ENCODE measurements around the gene PGK1.
"Not testable (repeated sequence)": the region's sequence is repeated elsewhere in the genome, so short reads cannot be mapped to it uniquely, and the experiment has no call there.

The PGK1 gene

DNA sequence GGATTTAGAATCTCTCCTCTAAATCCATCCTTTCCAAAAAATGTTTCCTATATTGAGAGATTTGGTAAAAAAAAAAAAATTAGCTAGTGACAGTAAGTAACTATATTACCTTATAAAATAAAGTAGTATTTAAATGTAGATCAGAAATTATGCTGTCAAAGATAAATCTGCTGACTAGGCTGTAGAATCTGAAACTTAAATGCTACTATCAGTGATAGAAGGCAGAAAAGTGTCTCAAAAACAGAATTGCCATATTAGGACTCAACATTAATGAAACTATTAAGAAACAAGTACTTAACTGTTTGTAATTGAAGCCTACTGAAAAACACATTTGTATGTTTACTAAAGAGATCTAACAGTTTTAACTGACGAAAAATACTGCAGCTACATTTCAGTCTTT, 27.1 kb downstream of the PGK1 start:
- Histone ChIP-seq H3K9me3 (ENCODE audit: severe bottlenecking) (no peaks in the 10 kb centered on the region), H3K27me3 (ENCODE audit: insufficient read depth, low read depth, severe bottlenecking) (no peaks in the 10 kb centered on the region), H3K27ac (no peak overlapping the region), H3K4me3 (ENCODE audit: low read depth, low read length) (no peak overlapping the region), H3K36me3 (0 out of 2 replicates have a peak, but pooled peaks cover under 1% of the 10 kb centered on the region)
- no peak for DNase-seq
- TF ChIP-seq, protein P1, sequence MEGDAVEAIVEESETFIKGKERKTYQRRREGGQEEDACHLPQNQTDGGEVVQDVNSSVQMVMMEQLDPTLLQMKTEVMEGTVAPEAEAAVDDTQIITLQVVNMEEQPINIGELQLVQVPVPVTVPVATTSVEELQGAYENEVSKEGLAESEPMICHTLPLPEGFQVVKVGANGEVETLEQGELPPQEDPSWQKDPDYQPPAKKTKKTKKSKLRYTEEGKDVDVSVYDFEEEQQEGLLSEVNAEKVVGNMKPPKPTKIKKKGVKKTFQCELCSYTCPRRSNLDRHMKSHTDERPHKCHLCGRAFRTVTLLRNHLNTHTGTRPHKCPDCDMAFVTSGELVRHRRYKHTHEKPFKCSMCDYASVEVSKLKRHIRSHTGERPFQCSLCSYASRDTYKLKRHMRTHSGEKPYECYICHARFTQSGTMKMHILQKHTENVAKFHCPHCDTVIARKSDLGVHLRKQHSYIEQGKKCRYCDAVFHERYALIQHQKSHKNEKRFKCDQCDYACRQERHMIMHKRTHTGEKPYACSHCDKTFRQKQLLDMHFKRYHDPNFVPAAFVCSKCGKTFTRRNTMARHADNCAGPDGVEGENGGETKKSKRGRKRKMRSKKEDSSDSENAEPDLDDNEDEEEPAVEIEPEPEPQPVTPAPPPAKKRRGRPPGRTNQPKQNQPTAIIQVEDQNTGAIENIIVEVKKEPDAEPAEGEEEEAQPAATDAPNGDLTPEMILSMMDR (IDR thresholded peaks at IDR 0.05; ENCODE audit: low read depth, low read length): no peak

DNA sequence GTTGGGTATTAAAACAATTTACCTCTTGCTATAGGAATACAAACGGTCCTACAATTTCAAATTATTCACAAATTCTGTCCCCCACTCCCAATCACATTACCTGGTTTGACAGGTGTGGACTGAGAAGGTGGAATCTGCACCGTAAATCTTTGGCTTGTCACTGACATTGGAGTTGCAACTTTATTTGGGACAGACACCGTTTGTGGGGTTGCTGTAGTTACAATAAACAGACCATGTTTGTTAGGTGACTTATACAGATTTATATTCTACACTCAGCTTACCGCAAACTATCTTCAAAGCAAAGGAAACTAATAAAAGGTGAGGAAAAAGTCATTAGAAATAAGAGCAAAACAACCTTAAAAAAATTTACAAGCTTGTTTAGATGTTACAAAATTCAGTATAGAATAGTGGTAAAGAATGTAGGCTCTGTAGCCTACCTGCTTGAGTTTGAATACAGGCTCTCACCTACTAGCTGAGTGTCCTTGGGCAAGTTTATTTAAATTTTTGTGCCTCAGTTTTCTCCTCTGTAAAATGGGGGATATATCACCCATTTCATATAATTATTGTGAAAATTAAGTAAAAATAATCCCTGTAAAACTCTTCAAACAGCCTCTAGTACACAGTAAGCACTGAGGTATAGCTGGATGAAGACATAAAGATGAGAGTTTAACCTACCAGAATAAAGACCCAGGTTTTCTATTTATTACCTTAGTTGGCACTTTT, 29.4 kb downstream of the PGK1 start:
- Histone ChIP-seq H3K27me3 (ENCODE audit: insufficient read depth, low read depth, severe bottlenecking) (no peaks in the 10 kb centered on the region), H3K9me3 (ENCODE audit: severe bottlenecking) (no peaks in the 10 kb centered on the region), H3K27ac (no peak overlapping the region), H3K4me3 (ENCODE audit: low read depth, low read length) (no peak overlapping the region), H3K36me3 (no peaks in the 10 kb centered on the region; the same call in 1 of the 2 replicates)
- TF ChIP-seq, protein P1 (IDR thresholded peaks at IDR 0.05; ENCODE audit: low read depth, low read length): no peak
- no peak for DNase-seq

DNA sequence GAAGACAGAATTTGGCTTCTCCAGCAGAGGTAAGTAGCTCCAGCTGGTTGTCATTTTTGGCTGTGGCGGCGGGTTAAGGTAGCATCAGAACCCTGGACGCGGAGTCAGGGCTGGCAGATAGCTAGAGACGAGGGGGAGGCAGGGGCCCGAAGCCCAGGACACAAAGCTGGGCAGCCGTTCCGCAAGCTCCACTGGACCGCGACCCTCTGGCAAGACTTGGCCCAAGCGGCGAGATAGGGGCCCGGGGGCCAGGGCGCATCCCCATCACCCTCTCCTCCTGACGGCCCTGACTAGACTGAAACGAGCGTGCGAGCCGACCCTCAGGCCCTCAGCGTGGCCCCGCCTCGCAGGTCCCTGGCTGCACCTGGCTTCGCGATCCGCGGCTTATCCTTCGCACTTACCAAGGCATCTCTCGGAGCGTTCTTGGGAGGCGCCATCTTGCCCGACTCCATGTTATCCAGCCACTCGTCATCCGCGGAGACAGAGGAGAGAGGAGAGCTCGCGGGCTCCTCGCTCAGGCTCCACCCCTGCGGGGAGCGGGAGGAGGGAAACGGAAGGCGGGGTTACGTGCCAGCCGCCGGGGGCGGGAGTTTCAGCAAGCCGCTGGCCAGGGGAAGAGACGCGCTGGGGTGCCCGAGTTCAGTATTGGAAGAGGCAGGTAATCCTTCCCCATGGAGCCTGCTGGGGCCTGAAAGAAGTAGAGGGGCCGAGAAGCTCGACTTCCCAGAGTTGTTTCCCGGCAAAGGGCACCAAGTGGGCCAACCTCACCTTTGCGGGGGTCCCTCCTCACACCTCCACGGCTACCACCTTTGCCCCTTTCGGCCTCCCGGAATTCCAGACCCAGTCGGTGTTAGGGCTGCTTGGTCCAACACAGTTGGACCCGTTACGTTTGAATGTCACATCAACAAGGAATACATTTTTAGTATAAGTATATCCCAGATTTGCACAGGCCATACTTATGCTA, 35.4 kb downstream of the PGK1 start, which contains the start of gene TAF9B:
Gene TAF9B, minus strand, starts transcription at position 491 of the 964 bp plus-strand sequence. Its CDS starts 39 bp downstream, at position 452.
- Histone ChIP-seq H3K27ac (peak within 1 kb of the TSS; percentile 64), H3K4me3 (ENCODE audit: low read depth, low read length) (peak within 1 kb of the TSS; percentile 50), H3K36me3 (no peaks in the 10 kb centered on the region; the same call in 1 of the 2 replicates), H3K27me3 (ENCODE audit: insufficient read depth, low read depth, severe bottlenecking) (no peaks in the 10 kb centered on the region), H3K9me3 (ENCODE audit: severe bottlenecking) (peaks cover 2% of the 10 kb centered on the region)
- DNase-seq: peak; percentile 86
- TF ChIP-seq, protein P1 (IDR thresholded peaks at IDR 0.05; ENCODE audit: low read depth, low read length): no peak

DNA sequence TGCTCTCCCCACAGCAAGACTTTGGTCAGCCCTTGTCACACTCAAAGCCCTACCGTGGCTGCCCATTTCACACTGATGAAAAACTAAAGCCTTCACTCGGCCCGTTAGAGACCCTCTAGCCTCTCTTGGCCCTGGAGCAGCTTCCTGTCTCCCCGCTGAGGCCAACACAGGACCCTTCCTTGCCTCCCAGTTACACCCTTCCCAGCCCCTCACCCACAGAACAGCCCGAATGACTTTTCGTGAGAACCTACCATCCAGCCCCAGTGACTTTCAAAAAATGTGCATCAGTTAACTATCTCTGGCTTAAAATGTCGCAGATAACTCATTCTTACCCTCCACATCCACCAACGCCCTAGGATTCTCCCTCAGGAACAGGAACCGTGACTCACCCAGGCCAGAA, 36.2 kb downstream of the PGK1 start:
- no peaks in the 10 kb centered on the region for H3K27me3 ChIP-seq (ENCODE audit: insufficient read depth, low read depth, severe bottlenecking)
- peaks cover 2% of the 10 kb centered on the region for H3K9me3 ChIP-seq (ENCODE audit: severe bottlenecking)
- no peak for DNase-seq
- no peak overlapping the region for H3K27ac ChIP-seq
- TF ChIP-seq, protein P1 (IDR thresholded peaks at IDR 0.05; ENCODE audit: low read depth, low read length): no peak
- no peaks in the 10 kb centered on the region; the same call in 1 of the 2 replicates for H3K36me3 ChIP-seq
- H3K4me3 ChIP-seq (ENCODE audit: low read depth, low read length): no peak overlapping the region

DNA sequence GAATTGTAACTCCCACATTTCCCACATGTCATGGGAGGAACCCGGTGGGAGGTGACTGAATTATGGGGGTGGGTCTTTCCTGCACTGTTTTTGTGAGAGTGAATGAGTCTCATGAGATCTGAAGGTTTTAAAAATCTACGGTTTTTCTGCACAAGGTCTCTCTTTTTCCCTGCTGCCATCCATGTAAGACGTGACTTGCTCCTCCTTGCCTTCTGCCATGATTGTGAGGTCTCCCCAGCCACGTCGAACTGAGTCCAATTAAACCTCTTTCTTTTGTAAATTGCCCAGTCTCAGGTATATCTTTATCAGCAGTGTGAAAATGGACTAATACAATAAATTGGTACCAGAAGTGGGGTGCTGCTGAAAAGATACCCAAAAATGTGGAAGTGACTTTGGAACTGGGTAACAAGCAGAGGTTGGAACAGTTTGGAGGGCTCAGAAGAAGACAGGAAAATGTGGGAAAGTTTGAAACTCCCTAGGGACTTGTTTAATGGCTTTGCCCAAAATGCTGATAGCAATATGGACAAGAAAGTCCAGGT, 43.0 kb downstream of the PGK1 start:
- H3K4me3 ChIP-seq (ENCODE audit: low read depth, low read length); H3K9me3 ChIP-seq (ENCODE audit: severe bottlenecking); H3K36me3 ChIP-seq; DNase-seq; H3K27ac ChIP-seq; H3K27me3 ChIP-seq (ENCODE audit: insufficient read depth, low read depth, severe bottlenecking): not testable (repeated sequence)

DNA sequence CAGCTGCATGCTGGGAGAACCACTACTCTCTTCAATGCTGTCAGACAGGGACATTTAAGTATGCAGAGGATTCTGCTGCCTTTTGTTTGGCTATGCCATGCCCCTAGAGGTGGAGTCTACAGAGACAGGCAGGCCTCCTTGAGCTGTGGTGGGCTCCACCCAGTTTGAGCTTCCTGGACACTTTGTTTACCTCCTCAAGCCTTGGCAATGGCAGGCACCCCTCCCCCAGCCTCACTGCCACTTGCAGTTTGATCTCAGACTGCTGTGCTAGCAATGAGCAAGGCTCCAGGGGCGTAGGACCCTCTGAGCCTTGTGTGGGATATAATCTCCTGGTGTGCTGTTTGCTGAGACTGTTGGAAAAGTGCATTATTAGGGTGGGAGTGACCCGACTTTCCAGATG, 53.3 kb downstream of the PGK1 start:
- peaks cover 23% of the 10 kb centered on the region for H3K27me3 ChIP-seq (ENCODE audit: insufficient read depth, low read depth, severe bottlenecking)
- H3K36me3 ChIP-seq; H3K9me3 ChIP-seq (ENCODE audit: severe bottlenecking); H3K27ac ChIP-seq; DNase-seq; H3K4me3 ChIP-seq (ENCODE audit: low read depth, low read length): not testable (repeated sequence)

DNA sequence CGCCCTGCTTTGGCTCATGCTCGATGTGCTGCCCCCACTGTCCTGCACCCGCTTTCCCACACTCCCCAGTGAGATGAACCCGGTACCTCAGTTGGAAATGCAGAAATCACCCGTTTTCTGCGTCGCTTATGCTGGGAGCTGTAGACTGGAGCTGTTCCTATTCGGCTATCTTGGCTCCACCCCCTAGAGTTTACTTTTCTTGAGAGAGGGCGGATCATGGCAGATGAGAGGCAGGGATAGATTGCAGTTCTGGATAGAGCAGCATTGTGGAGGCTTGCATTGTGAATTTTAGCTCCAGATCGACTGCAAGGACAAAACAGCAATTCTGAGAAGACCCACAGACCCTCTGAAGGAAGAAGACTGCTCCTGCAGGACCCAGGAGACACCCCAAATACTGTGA, 53.8 kb downstream of the PGK1 start:
- not testable (repeated sequence) for H3K27ac ChIP-seq; H3K36me3 ChIP-seq; DNase-seq; H3K9me3 ChIP-seq (ENCODE audit: severe bottlenecking); H3K4me3 ChIP-seq (ENCODE audit: low read depth, low read length)
- peaks cover 23% of the 10 kb centered on the region for H3K27me3 ChIP-seq (ENCODE audit: insufficient read depth, low read depth, severe bottlenecking)

DNA sequence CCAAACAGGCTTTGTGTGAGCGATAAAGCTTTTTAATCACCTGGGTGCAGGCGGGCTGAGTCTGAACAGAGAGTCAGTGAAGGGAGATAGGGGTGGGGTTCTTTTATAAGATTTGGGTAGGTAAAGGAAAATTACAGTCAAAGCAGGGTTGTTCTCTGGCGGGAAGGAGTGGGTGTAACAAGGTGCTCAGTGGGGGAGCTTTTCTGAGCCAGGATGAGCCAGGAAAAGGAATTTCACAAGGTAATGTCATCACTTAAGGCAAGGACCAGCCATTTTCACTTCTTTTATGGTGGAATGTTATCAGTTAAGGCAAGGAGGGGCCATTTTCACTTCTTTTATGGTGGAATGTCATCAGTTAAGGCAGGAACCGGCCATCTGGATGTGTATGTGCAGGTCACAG, 56.7 kb downstream of the PGK1 start:
- H3K36me3 ChIP-seq; DNase-seq; H3K9me3 ChIP-seq (ENCODE audit: severe bottlenecking); H3K27ac ChIP-seq; H3K4me3 ChIP-seq (ENCODE audit: low read depth, low read length): not testable (repeated sequence)
- peaks cover 30% of the 10 kb centered on the region for H3K27me3 ChIP-seq (ENCODE audit: insufficient read depth, low read depth, severe bottlenecking)

DNA sequence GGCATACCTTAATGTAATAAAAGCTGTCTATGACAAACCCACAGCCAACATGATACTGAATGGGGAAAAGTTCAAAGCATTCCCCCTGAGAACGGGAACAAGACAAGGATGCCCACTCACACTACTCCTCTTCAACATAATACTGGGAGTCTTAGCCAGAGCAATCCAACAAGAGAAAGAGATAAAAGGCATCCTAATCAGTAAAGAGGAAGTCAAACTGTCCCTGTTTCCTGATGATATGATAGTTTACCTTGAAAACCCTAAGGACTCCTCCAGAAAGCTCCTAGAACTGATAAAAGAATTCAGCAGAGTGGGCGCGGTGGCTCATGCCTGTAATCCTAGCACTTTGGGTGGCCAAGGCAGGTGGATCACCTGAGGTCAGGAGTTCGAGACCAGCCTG, 59.1 kb downstream of the PGK1 start:
- not testable (repeated sequence) for H3K4me3 ChIP-seq (ENCODE audit: low read depth, low read length); H3K36me3 ChIP-seq; DNase-seq; H3K9me3 ChIP-seq (ENCODE audit: severe bottlenecking); H3K27ac ChIP-seq
- H3K27me3 ChIP-seq (ENCODE audit: insufficient read depth, low read depth, severe bottlenecking): peaks cover 40% of the 10 kb centered on the region
